HPDE6-E6E7 (cell line): ENCODE data around the gene GALNTL6.

Experiments
- DNase-seq: peaks from one replicate; pipeline ENCODE4 v3.0.0; 2011; ENCODE audit warnings: missing footprints; ENCODE audit errors: extremely low spot score

GALNTL6 gene

GRCh38 chr4:172982151-172982590, 1169.0 kb downstream of the GALNTL6 start:
- peak; percentile 86 for DNase-seq

GRCh38 chr4:172983014-172983413, 1169.8 kb downstream of the GALNTL6 start:
- no peak for DNase-seq

- DNase-seq: no peak
Observed at GRCh38 chr4:172983631-172984030, 1170.4 kb downstream of the GALNTL6 start.

GRCh38 chr4:172985552-172985951, 1172.3 kb downstream of the GALNTL6 start:
- no peak for DNase-seq

- DNase-seq: no peak
Observed at GRCh38 chr4:172986114-172986513, 1172.9 kb downstream of the GALNTL6 start.

GRCh38 chr4:172989984-172990820, 1177.0 kb downstream of the GALNTL6 start:
- DNase-seq: no peak

- no peak for DNase-seq
Observed at GRCh38 chr4:172992648-172993378, 1179.6 kb downstream of the GALNTL6 start.

GRCh38 chr4:172995161-172995560, 1182.0 kb downstream of the GALNTL6 start:
- DNase-seq: no peak

GRCh38 chr4:172995704-172996103, 1182.5 kb downstream of the GALNTL6 start:
- DNase-seq: no peak

GRCh38 chr4:172996571-172997216, 1183.5 kb downstream of the GALNTL6 start:
- peak; percentile 90 for DNase-seq

GRCh38 chr4:172997217-172997609, 1184.0 kb downstream of the GALNTL6 start:
- no peak for DNase-seq

- no peak for DNase-seq
Observed at GRCh38 chr4:172997856-172998255, 1184.7 kb downstream of the GALNTL6 start.

- DNase-seq: peak; percentile 44
Observed at GRCh38 chr4:172998527-172999469, 1185.6 kb downstream of the GALNTL6 start.

GRCh38 chr4:173001571-173001970, 1188.4 kb downstream of the GALNTL6 start:
- DNase-seq: no peak

- no peak for DNase-seq
Observed at GRCh38 chr4:173002830-173003561, 1189.8 kb downstream of the GALNTL6 start.

GRCh38 chr4:173005912-173006633, 1192.9 kb downstream of the GALNTL6 start:
- DNase-seq: no peak

- no peak for DNase-seq
Observed at GRCh38 chr4:173008436-173008835, 1195.2 kb downstream of the GALNTL6 start.

- no peak for DNase-seq
Observed at GRCh38 chr4:173009129-173009823, 1196.1 kb downstream of the GALNTL6 start.

- no peak for DNase-seq
Observed at GRCh38 chr4:173012608-173013007, 1199.4 kb downstream of the GALNTL6 start.
